Loucy (cell line): ENCODE measurements around the gene AMPD3.

ENCODE experiments used
- H2AFZ ChIP-seq: fragments of 200-600 bp; sonication (generic); 2 replicates; pipeline ENCODE4 v1.6.0; 2016; ENCODE audit warnings: antibody characterized with exemption, mild to moderate bottlenecking, low read length, moderate library complexity
- H3F3A ChIP-seq: fragments of 200-600 bp; 2 replicates; pipeline ENCODE4 v1.6.0; 2016; ENCODE audit warnings: antibody characterized with exemption, low read depth, mild to moderate bottlenecking
- H3K27me3 ChIP-seq: fragments of 200-600 bp; sonication (generic); 2 replicates; pipeline ENCODE4 v1.6.1; 2014; ENCODE audit warnings: low read length, mild to moderate bottlenecking; ENCODE audit not compliant: insufficient read depth, poor library complexity, severe bottlenecking
- H3K36me3 ChIP-seq: fragments of 200-600 bp; sonication (generic); 2 replicates; pipeline ENCODE4 v1.6.1; 2016; ENCODE audit warnings: low read length; ENCODE audit not compliant: insufficient read depth
- H3K4me1 ChIP-seq: fragments of 200-600 bp; sonication (generic); 2 replicates; pipeline ENCODE4 v1.5.1; 2014; ENCODE audit warnings: low read length, mild to moderate bottlenecking; ENCODE audit not compliant: insufficient read depth, poor library complexity, severe bottlenecking
- H3K4me2 ChIP-seq: fragments of 200-600 bp; sonication (generic); 2 replicates; pipeline ENCODE4 v1.6.0; 2014; ENCODE audit warnings: antibody characterized with exemption, low read length, low read depth, mild to moderate bottlenecking; ENCODE audit not compliant: poor library complexity, severe bottlenecking
- H3K4me3 ChIP-seq: fragments of 200-600 bp; sonication (generic); 2 replicates; pipeline ENCODE4 v1.5.1; 2014; ENCODE audit warnings: low read length, mild to moderate bottlenecking, mixed read lengths; ENCODE audit not compliant: poor library complexity, severe bottlenecking
- H3K79me2 ChIP-seq: fragments of 200-600 bp; sonication (generic); 2 replicates; pipeline ENCODE4 v1.6.1; 2014; ENCODE audit warnings: low read length; ENCODE audit not compliant: insufficient read depth
- H3K9ac ChIP-seq: fragments of 200-600 bp; sonication (generic); 2 replicates; pipeline ENCODE4 v1.6.0; 2014; ENCODE audit warnings: mild to moderate bottlenecking, low read depth, low read length, moderate library complexity; ENCODE audit not compliant: poor library complexity, severe bottlenecking
- H3K9me2 ChIP-seq: fragments of 200-600 bp; sonication (generic); replicated peaks from 2 replicates; pipeline ENCODE4 v1.6.1; 2016; ENCODE audit warnings: low read depth, low read length, mixed read lengths
- H3K9me3 ChIP-seq: fragments of 200-600 bp; sonication (generic); 2 replicates; pipeline ENCODE4 v1.6.1; 2014; ENCODE audit warnings: mild to moderate bottlenecking, antibody characterized with exemption, low read length, low read depth; ENCODE audit not compliant: insufficient read depth
- H4K20me1 ChIP-seq: fragments of 200-600 bp; sonication (generic); 2 replicates; pipeline ENCODE4 v1.6.0; 2014; ENCODE audit warnings: antibody characterized with exemption, low read length, mild to moderate bottlenecking; ENCODE audit not compliant: insufficient read depth, poor library complexity, severe bottlenecking
- EZH2phosphoT487 ChIP-seq: fragments of 200-600 bp; IDR thresholded peaks from 2 replicates; pipeline ENCODE4 v1.6.1; 2018; ENCODE audit warnings: antibody characterized with exemption, mild to moderate bottlenecking, moderate library complexity, borderline replicate concordance
- TF ChIP-seq, protein P1 (sequence below): fragments of 200-600 bp; sonication (generic); conservative IDR thresholded peaks from 2 replicates; pipeline ENCODE4 v1.5.1; 2014; ENCODE audit warnings: mild to moderate bottlenecking, antibody characterized with exemption, low read length

The AMPD3 gene

DNA sequence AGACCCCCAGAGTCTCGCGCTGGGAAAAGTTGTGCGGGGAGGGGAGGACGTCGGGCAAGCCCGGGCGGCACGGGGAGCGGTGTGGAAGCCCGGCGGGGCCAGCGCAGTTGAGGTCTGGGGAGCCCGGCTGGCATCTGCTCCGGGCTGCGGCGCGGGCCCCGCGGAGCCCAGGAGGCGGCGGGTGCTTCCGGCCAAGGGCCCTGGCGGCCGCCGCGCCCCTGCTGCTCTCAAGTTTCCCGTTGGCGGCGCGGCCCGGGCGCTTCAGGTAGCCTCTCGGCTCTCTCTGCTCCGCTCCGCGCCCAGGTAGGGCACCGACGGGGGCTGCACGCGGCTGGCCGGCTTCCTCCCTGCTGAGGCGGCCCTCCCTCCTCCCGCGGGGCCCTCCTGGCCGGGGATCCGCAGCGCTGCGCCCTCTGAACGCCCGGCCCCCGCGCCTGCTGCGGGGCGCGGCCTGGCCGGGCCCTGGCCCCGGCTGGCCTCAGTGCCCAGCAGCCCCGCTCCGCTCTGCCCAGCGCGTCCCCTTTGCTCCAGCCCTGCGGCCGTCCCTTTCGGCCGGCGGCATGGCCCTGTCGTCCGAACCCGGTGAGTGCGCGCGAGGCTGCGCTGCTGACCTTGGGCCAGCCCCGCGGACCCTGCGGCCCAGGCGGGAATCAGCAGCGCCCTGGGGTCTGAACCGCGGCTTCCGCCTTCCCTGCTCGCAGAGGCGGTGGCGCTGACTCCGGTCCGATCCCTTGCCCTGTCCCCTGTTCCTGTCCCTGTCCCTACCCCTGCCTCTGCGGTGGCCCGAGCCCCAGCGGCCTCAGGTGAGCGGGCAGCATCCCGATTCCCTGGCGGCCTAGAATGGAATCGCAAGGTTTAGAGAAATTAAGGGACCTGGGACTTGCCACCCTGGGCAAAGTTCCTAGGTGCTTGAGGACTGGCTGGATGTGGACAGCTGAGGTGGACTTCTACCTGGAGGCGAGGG, 4.3 kb upstream of the AMPD3 start:
- H3K27me3 ChIP-seq: no peaks in the 10 kb centered on the region
- peak overlapping the region; percentile 61 for H3K4me3 ChIP-seq
- no peaks in the 10 kb centered on the region for H3K9me2 ChIP-seq
- H3K36me3 ChIP-seq: no peaks in the 10 kb centered on the region
- H3K79me2 ChIP-seq: peaks cover 13% of the 10 kb centered on the region; the same call in 1 of the 2 replicates
- H3F3A ChIP-seq: 0 out of 2 replicates have a peak, but pooled peaks cover 3% of the 10 kb centered on the region
- peaks cover 73% of the 10 kb centered on the region for H3K4me1 ChIP-seq
- H3K4me2 ChIP-seq: peak overlapping the region; percentile 72
- H3K9me3 ChIP-seq: no peaks in the 10 kb centered on the region
- H3K9ac ChIP-seq: peak overlapping the region; percentile 65
- TF ChIP-seq EZH2phosphoT487: no peak
- TF ChIP-seq, protein P1, sequence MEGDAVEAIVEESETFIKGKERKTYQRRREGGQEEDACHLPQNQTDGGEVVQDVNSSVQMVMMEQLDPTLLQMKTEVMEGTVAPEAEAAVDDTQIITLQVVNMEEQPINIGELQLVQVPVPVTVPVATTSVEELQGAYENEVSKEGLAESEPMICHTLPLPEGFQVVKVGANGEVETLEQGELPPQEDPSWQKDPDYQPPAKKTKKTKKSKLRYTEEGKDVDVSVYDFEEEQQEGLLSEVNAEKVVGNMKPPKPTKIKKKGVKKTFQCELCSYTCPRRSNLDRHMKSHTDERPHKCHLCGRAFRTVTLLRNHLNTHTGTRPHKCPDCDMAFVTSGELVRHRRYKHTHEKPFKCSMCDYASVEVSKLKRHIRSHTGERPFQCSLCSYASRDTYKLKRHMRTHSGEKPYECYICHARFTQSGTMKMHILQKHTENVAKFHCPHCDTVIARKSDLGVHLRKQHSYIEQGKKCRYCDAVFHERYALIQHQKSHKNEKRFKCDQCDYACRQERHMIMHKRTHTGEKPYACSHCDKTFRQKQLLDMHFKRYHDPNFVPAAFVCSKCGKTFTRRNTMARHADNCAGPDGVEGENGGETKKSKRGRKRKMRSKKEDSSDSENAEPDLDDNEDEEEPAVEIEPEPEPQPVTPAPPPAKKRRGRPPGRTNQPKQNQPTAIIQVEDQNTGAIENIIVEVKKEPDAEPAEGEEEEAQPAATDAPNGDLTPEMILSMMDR: no peak
- H2AFZ ChIP-seq: no peak overlapping the region
- H4K20me1 ChIP-seq: no peaks in the 10 kb centered on the region

DNA sequence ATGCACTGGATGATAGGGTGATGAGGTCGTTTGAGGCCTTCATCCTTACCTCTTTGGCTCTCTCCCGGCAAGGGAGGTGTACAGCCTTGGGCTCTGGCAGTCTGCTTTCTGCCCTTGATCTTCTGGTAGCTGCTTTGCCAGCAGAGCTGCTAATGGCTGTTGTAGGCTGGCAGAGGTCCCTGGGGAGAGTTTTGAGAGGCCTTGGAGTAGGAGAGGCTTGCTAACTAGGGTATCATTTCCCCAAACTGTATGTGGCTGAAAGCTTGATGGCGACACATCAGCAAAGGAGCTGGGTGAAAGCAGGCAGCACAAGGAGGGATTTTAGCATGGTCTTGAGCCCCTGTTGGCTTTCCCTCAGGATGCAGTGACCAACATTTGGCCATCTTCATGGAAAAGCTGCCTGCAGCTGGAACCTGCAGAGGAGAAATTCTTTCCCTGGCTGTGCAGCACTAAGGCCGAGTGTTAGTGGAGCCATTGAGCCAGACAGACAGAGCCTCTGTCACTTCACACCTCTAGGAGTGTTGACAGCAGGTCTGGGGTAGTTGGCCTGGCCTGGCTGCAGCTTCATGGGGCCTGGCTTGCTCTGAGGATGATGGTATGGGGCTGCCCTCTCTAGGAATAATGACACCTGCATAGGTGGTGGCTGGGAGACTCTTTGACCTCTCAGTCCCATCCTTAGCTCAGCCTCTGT, 3.5 kb upstream of the AMPD3 start:
- Histone ChIP-seq H3K4me3 (peak overlapping the region; percentile 61), H3K9me3 (no peaks in the 10 kb centered on the region), H3K9me2 (no peaks in the 10 kb centered on the region), H3K27me3 (no peaks in the 10 kb centered on the region), H2AFZ (no peak overlapping the region), H3F3A (peaks cover 8% of the 10 kb centered on the region; the same call in 1 of the 2 replicates), H3K4me1 (peaks cover 72% of the 10 kb centered on the region), H3K9ac (peak overlapping the region; percentile 65), H4K20me1 (no peaks in the 10 kb centered on the region), H3K4me2 (peak overlapping the region; percentile 72), H3K36me3 (no peaks in the 10 kb centered on the region), H3K79me2 (peaks cover 19% of the 10 kb centered on the region)
- TF ChIP-seq, protein P1: no peak
- no peak for TF ChIP-seq EZH2phosphoT487

DNA sequence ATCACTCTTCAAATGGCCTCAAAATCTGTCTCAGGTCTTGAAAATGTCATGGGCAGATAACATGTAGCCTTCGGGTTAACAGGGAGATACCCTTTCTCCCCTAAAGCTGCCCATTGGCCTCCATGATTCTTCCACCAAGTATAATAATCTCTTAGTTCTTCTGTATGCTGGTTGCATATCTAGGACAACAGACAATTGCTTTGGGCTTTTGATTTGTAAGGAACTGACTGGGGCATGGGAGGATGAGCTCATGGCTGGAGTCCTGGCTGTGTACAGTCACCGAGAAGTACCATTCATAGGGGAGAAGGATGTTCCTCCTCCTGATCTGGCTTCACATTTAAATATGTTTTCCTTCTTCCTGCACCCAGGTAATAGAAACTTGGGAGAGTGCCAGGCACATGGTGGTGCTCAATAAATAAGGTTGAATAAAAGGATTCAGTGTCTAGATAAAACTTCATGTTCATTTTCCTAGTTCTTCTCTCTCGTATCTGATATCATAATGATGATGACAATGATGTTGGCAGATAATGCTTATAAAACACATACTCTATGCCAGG, 2.8 kb upstream of the AMPD3 start:
- H4K20me1 ChIP-seq: peaks cover 5% of the 10 kb centered on the region
- H3K4me3 ChIP-seq: peak overlapping the region; percentile 61
- no peak overlapping the region for H2AFZ ChIP-seq
- H3F3A ChIP-seq: peaks cover 8% of the 10 kb centered on the region; the same call in 1 of the 2 replicates
- H3K4me2 ChIP-seq: peak overlapping the region; percentile 72
- peaks cover 26% of the 10 kb centered on the region for H3K79me2 ChIP-seq
- TF ChIP-seq EZH2phosphoT487: no peak
- TF ChIP-seq, protein P1: no peak
- no peaks in the 10 kb centered on the region for H3K9me2 ChIP-seq
- H3K27me3 ChIP-seq: no peaks in the 10 kb centered on the region
- no peaks in the 10 kb centered on the region for H3K9me3 ChIP-seq
- no peaks in the 10 kb centered on the region for H3K36me3 ChIP-seq
- H3K9ac ChIP-seq: peak overlapping the region; percentile 65
- peaks cover 72% of the 10 kb centered on the region for H3K4me1 ChIP-seq
